IMR-90 (cell line): ENCODE results near the gene ANKFN1. TPM values are rescaled to one million over a fixed set of nuclear protein-coding genes. Genes with fewer than 3 reads are reported as not detected.

Source experiments
- ATAC-seq: fragments of 200-7000 bp; cut with Tn5 transposase; 2 replicates; pipeline ENCODE4 v1.9.1; 2020; ENCODE audit warnings: low read depth, mild to moderate bottlenecking, moderate library complexity
- BruUV-seq: library from RNA; stranded (reverse); fragments of 400-500 nt; replicated peaks from 2 replicates; lab custom pipeline; 2021; lab: Mats Ljungman, UMichigan
- CTCF ChIA-PET: fragments of 300-600 bp; formaldehyde crosslinking; extraction: SDS; loops from one replicate; lab custom pipeline; 2021; ENCODE audit warnings: antibody characterized with exemption; lab: Yijun Ruan, JAX
- POLR2A ChIA-PET: fragments of 300-600 bp; sonication (Branson Sonifier 250); formaldehyde crosslinking; loops from one replicate; lab custom pipeline; 2022; ENCODE audit warnings: antibody characterized with exemption; ENCODE audit not compliant: unreplicated experiment; lab: Charles Lee
- DNase-seq: peaks from one replicate; pipeline ENCODE4 v3.0.0; 2013
- H2AFZ ChIP-seq: replicated peaks from 2 replicates; pipeline ENCODE3; 2013; ENCODE audit warnings: low read length, mild to moderate bottlenecking; ENCODE audit not compliant: poor library complexity
- H2AK5ac ChIP-seq: 2 replicates; pipeline ENCODE4 v1.6.1; 2013; ENCODE audit warnings: low read depth, low read length, inconsistent platforms
- H2AK9ac ChIP-seq: replicated peaks from 2 replicates; pipeline ENCODE3; 2013; ENCODE audit warnings: mild to moderate bottlenecking, low read depth, low read length, moderate library complexity; ENCODE audit not compliant: poor library complexity
- H2BK120ac ChIP-seq: 2 replicates; pipeline ENCODE4 v1.6.1; 2013; ENCODE audit warnings: low read depth, low read length, inconsistent platforms
- H2BK15ac ChIP-seq: 3 replicates; pipeline ENCODE4 v1.6.1; 2013; ENCODE audit warnings: low read depth, low read length, inconsistent platforms
- H2BK20ac ChIP-seq: 2 replicates; pipeline ENCODE4 v1.6.1; 2013; ENCODE audit warnings: low read depth, mild to moderate bottlenecking, inconsistent platforms, low read length, moderate library complexity
- H2BK5ac ChIP-seq: 2 replicates; pipeline ENCODE4 v1.6.1; 2013; ENCODE audit warnings: mild to moderate bottlenecking, low read depth, low read length, inconsistent platforms; ENCODE audit not compliant: poor library complexity, severe bottlenecking
- H3K14ac ChIP-seq: replicated peaks from 2 replicates; pipeline ENCODE4 v1.6.1; 2013; ENCODE audit warnings: low read depth, low read length, inconsistent platforms
- H3K18ac ChIP-seq: 2 replicates; pipeline ENCODE4 v1.6.1; 2013; ENCODE audit warnings: low read depth, low read length, control low read depth
- H3K23ac ChIP-seq: 2 replicates; pipeline ENCODE4 v1.6.1; 2013; ENCODE audit warnings: low read depth, low read length, inconsistent platforms
- H3K27ac ChIP-seq: 2 replicates; pipeline ENCODE4 v1.5.1; 2013; ENCODE audit warnings: mild to moderate bottlenecking, control low read depth, low read length; ENCODE audit not compliant: insufficient read depth
- H3K27me3 ChIP-seq: 2 replicates; pipeline ENCODE4 v1.6.1; 2013; ENCODE audit warnings: low read length; ENCODE audit not compliant: control insufficient read depth, insufficient read depth
- H3K36me3 ChIP-seq: 2 replicates; pipeline ENCODE4 v1.6.1; 2013; ENCODE audit warnings: low read length, mixed read lengths; ENCODE audit not compliant: control insufficient read depth, insufficient read depth
- H3K4ac ChIP-seq: 2 replicates; pipeline ENCODE4 v1.6.1; 2013; ENCODE audit warnings: low read depth, low read length, inconsistent platforms
- H3K4me1 ChIP-seq: 2 replicates; pipeline ENCODE4 v1.6.1; 2013; ENCODE audit warnings: low read length, mixed read lengths; ENCODE audit not compliant: control insufficient read depth, insufficient read depth
- H3K4me2 ChIP-seq: 2 replicates; pipeline ENCODE4 v1.6.1; 2013; ENCODE audit warnings: low read depth, mild to moderate bottlenecking, control low read depth, low read length, moderate library complexity
- H3K4me3 ChIP-seq: 2 replicates; pipeline ENCODE4 v1.5.1; 2013; ENCODE audit warnings: low read depth, mild to moderate bottlenecking, control low read depth, low read length, moderate library complexity; ENCODE audit not compliant: insufficient read depth
- H3K56ac ChIP-seq: 2 replicates; pipeline ENCODE4 v1.6.1; 2013; ENCODE audit warnings: low read length, inconsistent platforms; ENCODE audit not compliant: insufficient read depth; ENCODE audit errors: extremely low read depth
- H3K79me1 ChIP-seq, 2 experiments: 2 replicates each; pipeline ENCODE4 v1.6.1; 2013; ENCODE audit warnings: low read length in 2 of 2, inconsistent platforms in 1 of 2, low read depth in 1 of 2
- H3K9ac ChIP-seq: 2 replicates; pipeline ENCODE4 v1.6.1; 2013; ENCODE audit warnings: low read depth, low read length, control low read depth
- H3K9me1 ChIP-seq: 2 replicates; pipeline ENCODE4 v1.6.1; 2013; ENCODE audit warnings: low read length, inconsistent platforms; ENCODE audit not compliant: insufficient read depth
- H3K9me3 ChIP-seq: 2 replicates; pipeline ENCODE4 v1.6.1; 2013; ENCODE audit warnings: low read length; ENCODE audit not compliant: control insufficient read depth, insufficient read depth
- H4K20me1 ChIP-seq: 2 replicates; pipeline ENCODE4 v1.6.1; 2013; ENCODE audit warnings: low read length, inconsistent platforms; ENCODE audit not compliant: insufficient read depth
- H4K5ac ChIP-seq: 2 replicates; pipeline ENCODE4 v1.6.1; 2013; ENCODE audit warnings: mild to moderate bottlenecking, low read depth, low read length, control low read depth
- H4K8ac ChIP-seq, 2 experiments: 2 replicates each; pipeline ENCODE4 v1.6.1; 2013; ENCODE audit warnings: low read depth in 2 of 2, low read length in 2 of 2, control low read depth in 1 of 2, inconsistent platforms in 1 of 2
- H4K91ac ChIP-seq: 2 replicates; pipeline ENCODE4 v1.6.1; 2013; ENCODE audit warnings: low read depth, low read length, inconsistent platforms; ENCODE audit not compliant: insufficient read depth
- BHLHE40 ChIP-seq: fragments of 150-350 bp; IDR thresholded peaks from 2 replicates; pipeline ENCODE4 v1.6.1; 2016; ENCODE audit warnings: mild to moderate bottlenecking, low read depth, low read length
- CEBPB ChIP-seq: IDR thresholded peaks from 2 replicates; pipeline ENCODE4 v1.6.1; 2012; ENCODE audit warnings: low read depth, low read length, improper control_type of control experiment
- CHD1 ChIP-seq: IDR thresholded peaks from 2 replicates; pipeline ENCODE4 v1.6.1; 2012; ENCODE audit warnings: low read depth, low read length, improper control_type of control experiment
- FOS ChIP-seq: fragments of 150-350 bp; IDR thresholded peaks from 2 replicates; pipeline ENCODE4 v1.6.1; 2016; ENCODE audit warnings: low read depth, low read length
- MAFK ChIP-seq: IDR thresholded peaks from 2 replicates; pipeline ENCODE4 v1.6.1; 2012; ENCODE audit warnings: low read depth, low read length, improper control_type of control experiment
- MAZ ChIP-seq: IDR thresholded peaks from 2 replicates; pipeline ENCODE4 v1.6.1; 2012; ENCODE audit warnings: low read depth, mild to moderate bottlenecking, low read length, improper control_type of control experiment, moderate library complexity, borderline replicate concordance
- MXI1 ChIP-seq: IDR thresholded peaks from 2 replicates; pipeline ENCODE4 v1.6.1; 2012; ENCODE audit warnings: low read depth, mild to moderate bottlenecking, low read length, moderate library complexity, borderline replicate concordance
- NFE2L2 ChIP-seq: fragments of 150-350 bp; IDR thresholded peaks from 2 replicates; pipeline ENCODE4 v1.6.1; 2016; ENCODE audit warnings: low read depth, mild to moderate bottlenecking, low read length
- POLR2A ChIP-seq: IDR thresholded peaks from 2 replicates; pipeline ENCODE4 v1.6.1; 2012; ENCODE audit warnings: mild to moderate bottlenecking, low read depth, low read length
- RAD21 ChIP-seq: IDR thresholded peaks from 2 replicates; pipeline ENCODE4 v1.6.1; 2012; ENCODE audit warnings: low read length, improper control_type of control experiment
- RCOR1 ChIP-seq: IDR thresholded peaks from 2 replicates; pipeline ENCODE4 v1.6.1; 2012; ENCODE audit warnings: mild to moderate bottlenecking, low read length, improper control_type of control experiment; ENCODE audit not compliant: insufficient replicate concordance
- SMC3 ChIP-seq: fragments of 150-350 bp; IDR thresholded peaks from 2 replicates; pipeline ENCODE4 v1.6.1; 2016; ENCODE audit warnings: low read depth, mild to moderate bottlenecking, antibody characterized with exemption, low read length, moderate library complexity
- WGBS, 2 experiments: methylation state at CpG; one replicate each; pipeline versions ENCODE4 v1.1.5 to v1.1.7; 2013; ENCODE audit warnings: missing lambda C conversion rate in 2 of 2; ENCODE audit not compliant: insufficient read length in 1 of 2; ENCODE audit errors: extremely low coverage in 2 of 2; 5-methylcytosine and 5-hydroxymethylcytosine counted together
- dilution Hi-C: fragments of 300-500 bp; cut with HindIII; formaldehyde crosslinking; loops from one replicate; pipeline ENCODE4 v1.14.3; 2018; ENCODE audit warnings: low sequenced_read_pairs; ENCODE audit not compliant: unreplicated experiment
- in situ Hi-C: fragments of 300-500 bp; cut with MboI; formaldehyde crosslinking; loops from 3 replicates; pipeline ENCODE4 v1.14.3; 2019; ENCODE audit warnings: low sequenced_read_pairs, inconsistent platforms, mixed read lengths
- intact Hi-C: fragments of 100-400 bp; cut with micrococcal nuclease; formaldehyde crosslinking; loops from 2 replicates; pipeline ENCODE4 v1.10.0; 2022
- polyA plus RNA-seq, 3 experiments: library from polyadenylated mRNA; depleted of rRNA; stranded (reverse); fragments of >200 nt; gene quantifications; 2 replicates each; pipeline ENCODE4 v1.2.3, GENCODE V29; 2012; ENCODE audit warnings: low replicate concordance in 1 of 3
- total RNA-seq: library from RNA; depleted of rRNA; stranded (reverse); fragments of >200 nt; gene quantifications from 2 replicates; pipeline ENCODE4 v1.2.3, GENCODE V29; 2012
- TF ChIP-seq, protein P1 (sequence below): conservative IDR thresholded peaks from 2 replicates; pipeline ENCODE4 v1.5.1; 2012; ENCODE audit warnings: mild to moderate bottlenecking, low read depth, low read length, improper control_type of control experiment
- TF ChIP-seq, protein P2 (sequence below): fragments of 150-350 bp; IDR thresholded peaks from 2 replicates; pipeline ENCODE4 v1.6.1; 2017; ENCODE audit warnings: mild to moderate bottlenecking, antibody characterized with exemption, low read length, low read depth

Gene ANKFN1
- total and polyA plus RNA-seq, 2 of the 4 experiments (the other 2 are of a cell fraction): not detected

DNA sequence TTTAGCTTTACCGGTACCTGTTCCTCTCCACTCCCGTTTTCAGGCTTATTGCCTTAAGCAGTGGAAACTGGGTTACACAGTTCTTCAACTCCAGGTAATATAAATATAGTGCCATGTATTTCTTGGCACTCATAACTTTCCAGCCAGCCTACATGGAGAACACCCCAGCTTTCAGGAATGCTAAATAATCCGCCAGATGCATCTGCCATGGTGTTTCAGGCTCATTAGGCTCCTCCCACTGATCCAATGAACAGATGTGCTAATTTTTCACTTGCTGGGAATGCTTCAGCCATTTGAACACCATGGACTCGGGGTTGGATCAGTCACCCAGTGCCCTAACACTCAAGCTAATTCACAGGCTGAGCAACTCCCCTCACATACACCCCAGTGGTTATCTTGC is 4.6 kb downstream of the ANKFN1 start:
- Histone ChIP-seq H2BK20ac (peak overlapping the region; percentile 18; the same call in 1 of the 2 replicates), H3K23ac (no peak overlapping the region), H4K5ac (no peak overlapping the region), H4K20me1 (no peaks in the 10 kb centered on the region), H3K9ac (no peak overlapping the region), H3K4me1 (no peaks in the 10 kb centered on the region; the same call in 1 of the 2 replicates), H2BK120ac (no peak overlapping the region), H3K79me1 (no peaks in the 10 kb centered on the region), H3K56ac (no peak overlapping the region), H2BK5ac (no peak overlapping the region), H3K4ac (no peak overlapping the region), H4K8ac (no peak overlapping the region), H2BK15ac (no peak overlapping the region; the same call in 2 of the 3 replicates), H3K27me3 (no peaks in the 10 kb centered on the region), H3K4me2 (no peak overlapping the region), H3K18ac (no peak overlapping the region), H2AFZ (no peak overlapping the region), H2AK9ac (no peak overlapping the region), H3K36me3 (no peaks in the 10 kb centered on the region), H2AK5ac (no peak overlapping the region), H3K9me1 (no peaks in the 10 kb centered on the region), H3K9me3 (no peaks in the 10 kb centered on the region), H3K4me3 (no peak overlapping the region), H4K91ac (no peak overlapping the region), H3K27ac (no peak overlapping the region), H3K14ac (no peak overlapping the region)
- intact Hi-C loops (no loop called here), dilution Hi-C loops (no loop called here), in situ Hi-C loops (no loop called here)
- ATAC-seq: no peak
- WGBS, 2 experiments: 57% methylated on average over 2 of the region's 4 CpGs; no CpG with 5 or more reads in 1 of the 2 experiments
- ChIA-PET POLR2A (no interaction called here), CTCF (interaction anchor here (1.1 kb wide), 2 partner anchors 15 to 162 kb away, joined by 3 to 4 read pairs; no protein-coding TSS in a partner anchor)
- no TSS peak for BruUV-seq
- no peak for DNase-seq
- TF ChIP-seq POLR2A (no peak), MAZ (no peak), MAFK (no peak), CHD1 (no peak), RCOR1 (no peak), CEBPB (no peak), MXI1 (no peak), RAD21 (no peak), SMC3 (no peak), BHLHE40 (no peak), FOS (no peak), NFE2L2 (no peak)
- TF ChIP-seq, protein P1, sequence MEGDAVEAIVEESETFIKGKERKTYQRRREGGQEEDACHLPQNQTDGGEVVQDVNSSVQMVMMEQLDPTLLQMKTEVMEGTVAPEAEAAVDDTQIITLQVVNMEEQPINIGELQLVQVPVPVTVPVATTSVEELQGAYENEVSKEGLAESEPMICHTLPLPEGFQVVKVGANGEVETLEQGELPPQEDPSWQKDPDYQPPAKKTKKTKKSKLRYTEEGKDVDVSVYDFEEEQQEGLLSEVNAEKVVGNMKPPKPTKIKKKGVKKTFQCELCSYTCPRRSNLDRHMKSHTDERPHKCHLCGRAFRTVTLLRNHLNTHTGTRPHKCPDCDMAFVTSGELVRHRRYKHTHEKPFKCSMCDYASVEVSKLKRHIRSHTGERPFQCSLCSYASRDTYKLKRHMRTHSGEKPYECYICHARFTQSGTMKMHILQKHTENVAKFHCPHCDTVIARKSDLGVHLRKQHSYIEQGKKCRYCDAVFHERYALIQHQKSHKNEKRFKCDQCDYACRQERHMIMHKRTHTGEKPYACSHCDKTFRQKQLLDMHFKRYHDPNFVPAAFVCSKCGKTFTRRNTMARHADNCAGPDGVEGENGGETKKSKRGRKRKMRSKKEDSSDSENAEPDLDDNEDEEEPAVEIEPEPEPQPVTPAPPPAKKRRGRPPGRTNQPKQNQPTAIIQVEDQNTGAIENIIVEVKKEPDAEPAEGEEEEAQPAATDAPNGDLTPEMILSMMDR: no peak
- TF ChIP-seq, protein P2, sequence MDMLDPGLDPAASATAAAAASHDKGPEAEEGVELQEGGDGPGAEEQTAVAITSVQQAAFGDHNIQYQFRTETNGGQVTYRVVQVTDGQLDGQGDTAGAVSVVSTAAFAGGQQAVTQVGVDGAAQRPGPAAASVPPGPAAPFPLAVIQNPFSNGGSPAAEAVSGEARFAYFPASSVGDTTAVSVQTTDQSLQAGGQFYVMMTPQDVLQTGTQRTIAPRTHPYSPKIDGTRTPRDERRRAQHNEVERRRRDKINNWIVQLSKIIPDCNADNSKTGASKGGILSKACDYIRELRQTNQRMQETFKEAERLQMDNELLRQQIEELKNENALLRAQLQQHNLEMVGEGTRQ: no peak
